Cardiac fibroblast (primary cell): ENCODE measurements around the gene TCP11L1.
"Not testable (repeated sequence)": the region's sequence is repeated elsewhere in the genome, so short reads cannot be mapped to it uniquely, and the experiment has no call there.

Experiments used
- DNase-seq, 2 donors: peaks; one replicate each; pipeline versions ENCODE4 v3.0.0 to v3.0.0-alpha.2; 2010; ENCODE audit warnings: low read depth in 2 of 2
- H3K4me3 ChIP-seq, 2 donors: replicated peaks in 1 of 2; 1 replicate in 1 of 2; 2 replicates in 1 of 2; pipeline ENCODE4 v1.5.1; 2011; ENCODE audit warnings: low read depth in 2 of 2, low read length in 2 of 2, mild to moderate bottlenecking in 2 of 2, moderate library complexity in 1 of 2
- TF ChIP-seq, protein P1 (sequence below): IDR thresholded peaks from one replicate; pipeline ENCODE4 v1.5.1; 2011; ENCODE audit warnings: low read depth, mild to moderate bottlenecking, low read length, inconsistent platforms

Gene TCP11L1

DNA sequence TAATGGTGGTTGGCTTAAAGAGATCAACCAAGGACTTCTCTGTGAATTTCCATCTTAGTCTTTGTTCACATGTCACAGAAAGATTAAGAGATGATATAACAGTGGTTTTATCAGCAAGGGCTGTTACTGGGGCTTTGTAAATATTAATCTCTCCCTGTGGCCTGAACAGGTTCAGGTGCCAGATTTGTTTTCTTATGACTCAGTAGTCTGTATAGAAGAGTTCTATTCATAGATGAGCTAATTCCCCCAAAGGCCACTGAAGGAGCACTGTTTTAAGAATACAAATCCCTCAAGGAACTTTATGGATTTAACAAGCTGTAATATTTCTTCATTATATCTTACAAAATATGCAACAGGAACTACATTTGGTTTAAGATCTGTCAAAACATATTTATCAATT is 50.4 kb downstream of the TCP11L1 start:
- TF ChIP-seq, protein P1, sequence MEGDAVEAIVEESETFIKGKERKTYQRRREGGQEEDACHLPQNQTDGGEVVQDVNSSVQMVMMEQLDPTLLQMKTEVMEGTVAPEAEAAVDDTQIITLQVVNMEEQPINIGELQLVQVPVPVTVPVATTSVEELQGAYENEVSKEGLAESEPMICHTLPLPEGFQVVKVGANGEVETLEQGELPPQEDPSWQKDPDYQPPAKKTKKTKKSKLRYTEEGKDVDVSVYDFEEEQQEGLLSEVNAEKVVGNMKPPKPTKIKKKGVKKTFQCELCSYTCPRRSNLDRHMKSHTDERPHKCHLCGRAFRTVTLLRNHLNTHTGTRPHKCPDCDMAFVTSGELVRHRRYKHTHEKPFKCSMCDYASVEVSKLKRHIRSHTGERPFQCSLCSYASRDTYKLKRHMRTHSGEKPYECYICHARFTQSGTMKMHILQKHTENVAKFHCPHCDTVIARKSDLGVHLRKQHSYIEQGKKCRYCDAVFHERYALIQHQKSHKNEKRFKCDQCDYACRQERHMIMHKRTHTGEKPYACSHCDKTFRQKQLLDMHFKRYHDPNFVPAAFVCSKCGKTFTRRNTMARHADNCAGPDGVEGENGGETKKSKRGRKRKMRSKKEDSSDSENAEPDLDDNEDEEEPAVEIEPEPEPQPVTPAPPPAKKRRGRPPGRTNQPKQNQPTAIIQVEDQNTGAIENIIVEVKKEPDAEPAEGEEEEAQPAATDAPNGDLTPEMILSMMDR = peak; percentile 18
- no peak overlapping the region for H3K4me3 ChIP-seq
- DNase-seq = peak in 1 of 2 donors; percentile 29

DNA sequence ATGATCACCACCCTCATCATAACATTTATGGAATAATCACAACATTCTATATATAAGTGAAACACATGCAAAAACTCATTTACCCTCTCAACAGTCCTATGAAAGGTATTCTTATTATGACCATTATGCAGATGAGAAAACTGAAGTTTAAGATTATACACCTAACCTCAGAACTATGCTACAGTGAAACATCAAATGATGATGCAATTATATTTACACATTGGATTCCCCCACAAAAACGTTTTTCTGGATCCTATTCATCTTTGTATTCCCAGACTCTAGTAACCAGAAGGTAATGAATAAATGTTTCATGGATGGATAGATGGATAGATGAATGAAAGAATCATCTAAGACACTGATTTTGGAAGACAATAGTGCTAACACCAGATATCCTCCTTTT is 54.8 kb downstream of the TCP11L1 start:
- TF ChIP-seq, protein P1 = no peak
- no peak overlapping the region for H3K4me3 ChIP-seq
- DNase-seq = no peak

DNA sequence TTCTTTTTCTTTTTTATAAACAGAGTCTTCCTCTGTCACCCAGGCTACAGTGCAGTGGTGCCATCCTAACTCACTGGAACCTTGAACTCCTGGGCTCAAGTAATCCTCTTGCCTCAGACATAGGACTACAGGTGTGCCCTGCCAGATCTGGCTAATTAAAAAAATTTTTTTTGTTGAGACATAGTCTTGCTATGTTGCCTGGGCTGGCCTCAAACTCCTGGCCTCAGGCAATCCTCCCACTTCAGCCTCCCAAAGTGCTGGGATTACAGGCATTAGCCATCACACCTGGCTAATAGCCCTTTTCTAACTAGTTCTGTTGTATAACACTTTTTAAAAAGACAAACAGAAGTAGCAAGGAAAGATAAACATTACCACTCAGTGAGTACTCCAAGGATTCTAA is 64.5 kb downstream of the TCP11L1 start:
- TF ChIP-seq, protein P1 = no peak
- DNase-seq = no peak
- H3K4me3 ChIP-seq = no peak overlapping the region

DNA sequence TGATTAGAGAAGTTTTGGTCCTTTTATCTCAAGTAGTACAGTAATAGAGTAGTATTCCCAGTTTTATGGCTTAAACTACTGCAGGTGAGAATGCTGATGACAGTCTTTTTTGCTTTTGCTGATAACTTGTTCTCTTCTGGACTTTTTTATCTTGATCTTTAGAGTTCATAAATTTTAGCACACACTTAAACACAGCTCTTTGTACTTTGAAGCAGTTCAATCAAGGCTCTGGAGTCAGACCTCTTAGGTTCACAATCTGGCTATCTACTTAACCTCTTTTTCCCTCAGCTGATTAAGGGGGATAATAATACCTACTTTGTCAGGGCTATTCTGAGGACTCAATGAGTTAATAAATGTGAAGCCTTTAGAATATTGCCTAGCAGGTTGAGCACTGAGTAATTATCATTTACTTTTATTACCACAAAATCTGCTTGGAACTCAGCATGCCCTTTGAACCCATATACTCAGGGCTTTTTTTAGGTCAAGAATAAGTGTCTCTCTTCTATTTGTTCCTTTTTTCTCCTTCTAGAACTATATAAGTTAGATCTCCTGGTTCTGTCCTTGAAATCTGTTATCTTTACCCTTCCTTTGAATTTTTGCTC is 70.0 kb downstream of the TCP11L1 start:
- H3K4me3 ChIP-seq = no peak overlapping the region
- TF ChIP-seq, protein P1 = no peak
- no peak for DNase-seq

DNA sequence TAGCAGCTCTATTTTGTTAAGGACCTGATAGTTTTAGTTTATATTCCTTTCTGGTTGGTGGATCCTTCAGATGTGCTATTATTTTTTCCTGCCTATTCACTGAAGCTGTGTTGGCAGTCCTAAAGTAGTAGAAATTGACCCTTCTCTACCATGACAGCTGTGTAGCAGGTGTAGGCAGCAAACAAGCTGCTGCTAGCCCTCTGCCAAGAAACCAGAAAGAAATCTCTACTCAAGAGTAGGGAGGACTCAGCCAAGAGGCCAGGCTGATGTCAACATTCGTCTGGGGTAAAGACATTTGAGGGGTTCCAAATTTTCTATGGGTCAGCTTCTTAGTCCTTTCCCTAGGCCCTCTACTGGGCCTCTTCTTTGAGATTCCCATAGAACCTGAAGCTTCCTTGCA is 70.7 kb downstream of the TCP11L1 start:
- H3K4me3 ChIP-seq = no peak overlapping the region
- TF ChIP-seq, protein P1 = no peak
- no peak for DNase-seq

DNA sequence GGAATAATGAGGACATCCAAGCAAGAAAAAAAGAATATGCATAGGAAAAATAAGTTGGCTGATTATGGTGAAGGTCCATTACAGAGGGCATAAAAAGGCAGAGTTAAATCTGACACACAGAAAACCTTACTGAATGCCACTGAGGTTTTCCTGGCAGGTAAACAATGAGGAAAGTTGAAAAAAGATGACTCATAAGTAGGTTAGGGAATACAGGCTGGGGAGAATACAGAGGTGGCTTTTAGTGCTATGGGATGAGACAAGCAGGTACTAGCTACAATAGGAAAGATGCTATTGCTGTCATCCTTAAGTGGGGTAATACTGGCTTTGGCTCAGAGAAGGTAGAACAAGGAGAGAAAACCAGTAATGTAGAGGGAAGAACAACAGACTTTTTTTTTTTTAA is 77.2 kb downstream of the TCP11L1 start:
- peak in 1 of 2 donors; percentile 11 for DNase-seq
- H3K4me3 ChIP-seq = no peak overlapping the region
- TF ChIP-seq, protein P1 = no peak

DNA sequence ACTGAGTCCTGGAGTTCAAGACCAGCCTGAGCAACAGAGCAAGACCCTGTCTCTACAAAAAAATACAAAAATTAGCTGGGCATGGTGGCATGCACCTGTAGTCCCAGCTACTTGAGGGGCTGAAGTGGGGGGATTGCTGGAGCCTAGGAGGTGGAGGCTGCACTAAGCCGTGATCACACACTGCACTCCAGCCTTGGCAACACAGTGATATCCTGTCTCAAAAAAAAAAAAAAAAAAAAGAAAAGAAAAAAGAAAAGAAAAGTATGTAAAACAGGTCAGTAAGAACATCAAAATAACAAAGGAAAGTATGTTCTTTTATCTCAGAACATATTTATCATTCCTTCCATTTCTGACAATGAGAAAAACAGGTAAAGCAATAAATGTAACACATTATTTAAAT is 83.3 kb downstream of the TCP11L1 start:
- not testable (repeated sequence) for DNase-seq

More for the DNA sequence above, 83.3 kb downstream of the TCP11L1 start:
- not testable (repeated sequence) for H3K4me3 ChIP-seq
